SK-N-SH treated with all-trans-retinoic acid at 6 μM for 48 hours (cell line): ENCODE data around the gene CNST.

Experiments used
- ATAC-seq: fragments of 200-7000 bp; cut with Tn5 transposase; 3 replicates; pipeline ENCODE4 v1.9.1; 2020; ENCODE audit warnings: mild to moderate bottlenecking, moderate library complexity
- CREB5 ChIP-seq: fragments of 250-450 bp; sonication (Bioruptor Pico); IDR thresholded peaks from 2 replicates; pipeline ENCODE4 v1.5.1; 2020; ENCODE audit warnings: low read depth, mild to moderate bottlenecking, moderate library complexity
- CSDC2 ChIP-seq: fragments of 250-450 bp; sonication (Bioruptor Pico); IDR thresholded peaks from 2 replicates; pipeline ENCODE4 v1.5.0; 2020; ENCODE audit warnings: mild to moderate bottlenecking, moderate library complexity
- CSRNP3 ChIP-seq: fragments of 250-450 bp; sonication (Bioruptor Pico); IDR thresholded peaks from 2 replicates; pipeline ENCODE4 v1.5.1; 2021; ENCODE audit warnings: mild to moderate bottlenecking, moderate library complexity
- ESRRG ChIP-seq: fragments of 250-450 bp; sonication (Bioruptor Pico); IDR thresholded peaks from 2 replicates; pipeline ENCODE4 v1.6.1; 2021; ENCODE audit warnings: mild to moderate bottlenecking
- ISL1 ChIP-seq: fragments of 250-450 bp; sonication (Bioruptor Pico); IDR thresholded peaks from 2 replicates; pipeline ENCODE4 v2.1.2; 2022; ENCODE audit warnings: mild to moderate bottlenecking, moderate library complexity
- OSR1 ChIP-seq: fragments of 250-450 bp; sonication (Bioruptor Pico); IDR thresholded peaks from 2 replicates; pipeline ENCODE4 v1.8.0; 2022; ENCODE audit warnings: moderate library complexity, mild to moderate bottlenecking, inconsistent platforms
- PATZ1 ChIP-seq: fragments of 250-450 bp; sonication (Bioruptor Pico); IDR thresholded peaks from 2 replicates; pipeline ENCODE4 v1.8.0; 2020; ENCODE audit warnings: mild to moderate bottlenecking, moderate library complexity, borderline replicate concordance
- POU6F1 ChIP-seq: fragments of 250-450 bp; sonication (Bioruptor Pico); IDR thresholded peaks from 2 replicates; pipeline ENCODE4 v1.8.0; 2021; ENCODE audit warnings: low read depth, mild to moderate bottlenecking, moderate library complexity, borderline replicate concordance
- PPARA ChIP-seq: fragments of 250-450 bp; sonication (Bioruptor Pico); IDR thresholded peaks from 2 replicates; pipeline ENCODE4 v1.5.0; 2020; ENCODE audit warnings: mild to moderate bottlenecking, borderline replicate concordance
- RARB ChIP-seq: fragments of 250-450 bp; sonication (Bioruptor Pico); IDR thresholded peaks from 2 replicates; pipeline ENCODE4 v1.8.0; 2021; ENCODE audit warnings: mild to moderate bottlenecking, moderate library complexity
- SNAI2 ChIP-seq: fragments of 250-450 bp; sonication (Bioruptor Pico); IDR thresholded peaks from 2 replicates; pipeline ENCODE4 v1.5.0; 2020; ENCODE audit warnings: mild to moderate bottlenecking, moderate library complexity
- TCF4 ChIP-seq: fragments of 250-450 bp; sonication (Bioruptor Pico); IDR thresholded peaks from 2 replicates; pipeline ENCODE4 v1.8.0; 2021; ENCODE audit warnings: mild to moderate bottlenecking, moderate library complexity, borderline replicate concordance
- TOX ChIP-seq: fragments of 250-450 bp; sonication (Bioruptor Pico); IDR thresholded peaks from 2 replicates; pipeline ENCODE4 v1.8.0; 2021; ENCODE audit warnings: mild to moderate bottlenecking, moderate library complexity, borderline replicate concordance
- TSHZ2 ChIP-seq: fragments of 250-450 bp; sonication (Bioruptor Pico); IDR thresholded peaks from 2 replicates; pipeline ENCODE4 v1.5.0; 2020; ENCODE audit warnings: mild to moderate bottlenecking, moderate library complexity
- ZC3H10 ChIP-seq: fragments of 250-450 bp; sonication (Bioruptor Pico); IDR thresholded peaks from 2 replicates; pipeline ENCODE4 v1.5.1; 2021; ENCODE audit warnings: mild to moderate bottlenecking, moderate library complexity
- ZFP3 ChIP-seq: fragments of 250-450 bp; sonication (Bioruptor Pico); IDR thresholded peaks from 2 replicates; pipeline ENCODE4 v1.5.0; 2020; ENCODE audit warnings: mild to moderate bottlenecking, moderate library complexity
- ZFP30 ChIP-seq: fragments of 450-650 bp; formaldehyde crosslinking; IDR thresholded peaks from 2 replicates; pipeline ENCODE4 v1.5.0; 2022; ENCODE audit warnings: mild to moderate bottlenecking, moderate library complexity
- ZNF565 ChIP-seq: fragments of 450-650 bp; formaldehyde crosslinking; conservative IDR thresholded peaks from 2 replicates; pipeline ENCODE4 v1.5.0; 2020; ENCODE audit warnings: low read depth, mild to moderate bottlenecking, moderate library complexity
- ZNF70 ChIP-seq: fragments of 450-650 bp; formaldehyde crosslinking; IDR thresholded peaks from 2 replicates; pipeline ENCODE4 v1.5.0; 2020; ENCODE audit warnings: mild to moderate bottlenecking, moderate library complexity
- ZNF8 ChIP-seq: fragments of 450-650 bp; formaldehyde crosslinking; IDR thresholded peaks from 2 replicates; pipeline ENCODE4 v1.5.0; 2020; ENCODE audit warnings: mild to moderate bottlenecking, moderate library complexity

CNST gene

GRCh38 chr1:246651012-246651695, 84.9 kb downstream of the CNST start:
- no peak for ATAC-seq
- TF ChIP-seq TOX (CRISPR knock-in tag) (no peak), CREB5 (no peak), RARB (CRISPR knock-in tag) (no peak), PATZ1 (CRISPR knock-in tag) (no peak), POU6F1 (CRISPR knock-in tag) (no peak), TCF4 (CRISPR knock-in tag) (no peak), CSDC2 (CRISPR knock-in tag) (no peak), ZFP3 (CRISPR knock-in tag) (no peak), SNAI2 (CRISPR knock-in tag) (no peak), ZNF70 (CRISPR knock-in tag) (no peak), ZFP30 (CRISPR knock-in tag) (no peak), OSR1 (CRISPR knock-in tag) (no peak), ISL1 (CRISPR knock-in tag) (no peak), ZNF8 (CRISPR knock-in tag) (no peak), ZC3H10 (CRISPR knock-in tag) (no peak), CSRNP3 (CRISPR knock-in tag) (no peak), ESRRG (no peak)

- ATAC-seq = no peak
- TF ChIP-seq ZNF565 (CRISPR knock-in tag) (no peak), TOX (CRISPR knock-in tag) (no peak), POU6F1 (CRISPR knock-in tag) (no peak)
These were observed 92.3 kb downstream of the CNST start for GRCh38 chr1:246658567-246658966.

GRCh38 chr1:246659594-246660140, 93.4 kb downstream of the CNST start:
- ATAC-seq = no peak
- no peak for TF ChIP-seq TSHZ2 (CRISPR knock-in tag)
- no peak for TF ChIP-seq PPARA (CRISPR knock-in tag)
- no peak for TF ChIP-seq SNAI2 (CRISPR knock-in tag)
